Karpas-422 (cell line): ENCODE data around the gene IFT57. TPM values are rescaled to one million over a fixed set of nuclear protein-coding genes. Genes with fewer than 3 reads are reported as not detected.
"Not testable (repeated sequence)": the region's sequence is repeated elsewhere in the genome, so short reads cannot be mapped to it uniquely, and the experiment has no call there.

ENCODE experiments used
- DNase-seq: peaks from one replicate; pipeline ENCODE4 v3.0.0-alpha.2; 2015
- H2AFZ ChIP-seq: fragments of 200-600 bp; sonication (generic); 2 replicates; pipeline ENCODE4 v1.6.1; 2014; ENCODE audit warnings: antibody characterized with exemption, low read length, mixed read lengths
- H3K27ac ChIP-seq: fragments of 200-600 bp; sonication (generic); 2 replicates; pipeline ENCODE4 v1.5.1; 2014; ENCODE audit warnings: mild to moderate bottlenecking, low read length, moderate library complexity
- H3K27me3 ChIP-seq: fragments of 200-600 bp; sonication (generic); 2 replicates; pipeline ENCODE4 v1.6.1; 2014; ENCODE audit warnings: low read length, mixed read lengths
- H3K36me3 ChIP-seq: fragments of 200-600 bp; sonication (generic); 2 replicates; pipeline ENCODE4 v1.6.1; 2014; ENCODE audit warnings: low read length, mixed read lengths; ENCODE audit not compliant: insufficient read depth
- H3K4me1 ChIP-seq: fragments of 200-600 bp; sonication (generic); 2 replicates; pipeline ENCODE4 v1.6.1; 2014; ENCODE audit warnings: mild to moderate bottlenecking, low read length, mixed read lengths
- H3K4me2 ChIP-seq: fragments of 200-600 bp; sonication (generic); 2 replicates; pipeline ENCODE4 v1.6.1; 2014; ENCODE audit warnings: low read length, low read depth, mild to moderate bottlenecking; ENCODE audit not compliant: poor library complexity, severe bottlenecking
- H3K4me3 ChIP-seq: fragments of 200-600 bp; sonication (generic); 2 replicates; pipeline ENCODE4 v1.5.1; 2014; ENCODE audit warnings: mild to moderate bottlenecking, antibody characterized with exemption, low read length, mixed read lengths
- H3K79me2 ChIP-seq: fragments of 200-600 bp; sonication (generic); 2 replicates; pipeline ENCODE4 v1.6.1; 2014; ENCODE audit warnings: mild to moderate bottlenecking, low read length, mixed read lengths
- H3K9ac ChIP-seq: fragments of 200-600 bp; sonication (generic); 2 replicates; pipeline ENCODE4 v1.6.0; 2014; ENCODE audit warnings: low read length
- H3K9me2 ChIP-seq: fragments of 200-600 bp; sonication (generic), shearing (Covaris generic); replicated peaks from 2 replicates; pipeline ENCODE4 v1.6.0; 2014; ENCODE audit warnings: mild to moderate bottlenecking, low read length, moderate library complexity; ENCODE audit not compliant: insufficient read depth
- H3K9me3 ChIP-seq: fragments of 300-700, 200-600 bp; sonication (generic); 2 replicates; pipeline ENCODE4 v1.6.1; 2014; ENCODE audit warnings: low read length, mixed read lengths
- H4K20me1 ChIP-seq: fragments of 200-600 bp; sonication (generic); 2 replicates; pipeline ENCODE4 v1.6.1; 2014; ENCODE audit warnings: mild to moderate bottlenecking, antibody characterized with exemption, low read length, low read depth; ENCODE audit not compliant: insufficient read depth
- total RNA-seq: library from RNA; depleted of rRNA; stranded (reverse); fragments of >200 nt; shearing (Covaris generic); gene quantifications from 2 replicates; pipeline ENCODE4 v1.2.3, GENCODE V29; 2014; ENCODE audit warnings: low replicate concordance; rRNA removed

IFT57 gene, protein sequence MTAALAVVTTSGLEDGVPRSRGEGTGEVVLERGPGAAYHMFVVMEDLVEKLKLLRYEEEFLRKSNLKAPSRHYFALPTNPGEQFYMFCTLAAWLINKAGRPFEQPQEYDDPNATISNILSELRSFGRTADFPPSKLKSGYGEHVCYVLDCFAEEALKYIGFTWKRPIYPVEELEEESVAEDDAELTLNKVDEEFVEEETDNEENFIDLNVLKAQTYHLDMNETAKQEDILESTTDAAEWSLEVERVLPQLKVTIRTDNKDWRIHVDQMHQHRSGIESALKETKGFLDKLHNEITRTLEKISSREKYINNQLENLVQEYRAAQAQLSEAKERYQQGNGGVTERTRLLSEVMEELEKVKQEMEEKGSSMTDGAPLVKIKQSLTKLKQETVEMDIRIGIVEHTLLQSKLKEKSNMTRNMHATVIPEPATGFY
- 93.4 and 133 TPM in 2 replicates for total RNA-seq

DNA sequence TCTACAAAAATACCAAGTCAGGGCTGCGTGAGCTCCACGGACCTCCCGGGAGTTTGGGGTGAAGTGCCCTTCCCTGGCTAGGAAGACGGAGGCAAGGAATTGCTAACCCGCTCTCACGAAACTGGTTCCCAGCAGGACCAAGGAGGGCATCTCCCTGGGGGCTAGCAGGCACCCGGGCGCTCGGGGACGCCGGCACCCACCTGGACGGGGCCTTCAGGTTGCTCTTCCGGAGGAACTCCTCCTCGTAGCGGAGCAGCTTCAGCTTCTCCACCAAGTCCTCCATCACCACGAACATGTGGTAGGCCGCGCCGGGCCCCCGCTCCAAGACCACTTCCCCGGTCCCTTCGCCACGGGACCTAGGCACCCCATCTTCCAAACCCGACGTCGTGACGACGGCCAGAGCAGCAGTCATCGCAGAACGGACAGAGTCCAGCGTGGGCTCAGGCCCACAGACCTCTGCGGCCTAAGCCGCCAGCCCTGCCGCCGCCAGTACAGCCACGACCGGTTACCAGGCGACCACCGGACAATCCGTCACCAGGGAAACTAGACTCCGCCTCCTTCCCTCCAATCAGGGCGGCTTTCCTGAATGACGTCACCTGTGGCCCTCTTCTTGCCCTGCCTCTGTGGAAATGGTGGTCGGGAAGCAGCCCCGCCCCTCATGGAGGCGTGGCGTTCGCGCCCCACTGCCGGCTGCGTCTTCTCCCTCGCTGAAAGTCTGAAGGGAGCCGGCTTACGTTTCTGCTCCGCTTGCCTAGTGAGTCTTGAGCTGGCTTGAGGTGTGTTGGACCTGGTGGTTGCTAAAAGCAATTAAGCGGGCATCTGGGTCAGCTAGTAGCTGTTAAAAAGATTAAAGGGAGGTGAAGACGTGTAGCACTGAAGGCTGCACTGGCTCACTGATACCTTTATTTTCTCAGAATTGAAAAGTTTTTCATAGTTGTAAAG, at the start of gene IFT57:
Gene IFT57, minus strand, starts transcription at position 514 of the 942 bp plus-strand sequence. Its CDS starts 102 bp downstream, at position 412.
- peak within 1 kb of the TSS; percentile 89 for H3K4me3 ChIP-seq
- peak within 1 kb of the TSS; percentile 77 for H3K4me2 ChIP-seq
- H3K79me2 ChIP-seq: peaks cover 44% of the 10 kb centered on the region
- no peaks in the 10 kb centered on the region for H3K27me3 ChIP-seq
- peaks cover 53% of the 10 kb centered on the region for H3K4me1 ChIP-seq
- no peaks in the 10 kb centered on the region for H3K9me3 ChIP-seq
- H3K27ac ChIP-seq: peak within 1 kb of the TSS; percentile 84
- no peaks in the 10 kb centered on the region for H3K9me2 ChIP-seq
- peak; percentile 99 for DNase-seq
- peak within 1 kb of the TSS; percentile 71 for H2AFZ ChIP-seq
- H3K36me3 ChIP-seq: peaks cover 7% of the 10 kb centered on the region; the same call in 1 of the 2 replicates
- H3K9ac ChIP-seq: peak within 1 kb of the TSS; percentile 85
- H4K20me1 ChIP-seq: no peaks in the 10 kb centered on the region

DNA sequence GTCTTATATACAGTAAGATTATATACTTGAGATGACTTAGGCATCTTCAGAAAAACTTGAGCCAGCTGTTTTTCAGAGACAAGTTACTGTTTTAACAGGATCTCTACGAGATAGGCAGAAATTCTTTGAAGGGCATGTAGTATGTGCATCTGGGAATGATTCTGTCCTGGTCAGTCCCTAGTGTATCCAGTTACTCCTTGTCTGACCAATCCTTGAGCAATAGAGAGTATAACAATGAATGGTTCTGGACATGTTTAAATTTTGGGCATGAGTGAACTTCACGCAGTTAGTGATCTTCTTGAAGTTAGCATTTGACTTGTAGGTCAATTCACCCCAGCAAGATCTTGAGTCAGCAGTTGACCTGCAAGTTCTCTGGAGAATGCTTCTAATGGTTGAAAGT, 49.4 kb upstream of the IFT57 start:
- Histone ChIP-seq H2AFZ (no peak overlapping the region), H3K9ac (no peak overlapping the region), H3K4me3 (no peak overlapping the region), H3K4me2 (no peak overlapping the region), H3K9me2 (no peaks in the 10 kb centered on the region), H3K79me2 (no peaks in the 10 kb centered on the region), H3K4me1 (no peaks in the 10 kb centered on the region), H3K27ac (no peak overlapping the region), H3K27me3 (no peaks in the 10 kb centered on the region), H3K36me3 (no peaks in the 10 kb centered on the region), H4K20me1 (no peaks in the 10 kb centered on the region), H3K9me3 (no peaks in the 10 kb centered on the region)
- no peak for DNase-seq

DNA sequence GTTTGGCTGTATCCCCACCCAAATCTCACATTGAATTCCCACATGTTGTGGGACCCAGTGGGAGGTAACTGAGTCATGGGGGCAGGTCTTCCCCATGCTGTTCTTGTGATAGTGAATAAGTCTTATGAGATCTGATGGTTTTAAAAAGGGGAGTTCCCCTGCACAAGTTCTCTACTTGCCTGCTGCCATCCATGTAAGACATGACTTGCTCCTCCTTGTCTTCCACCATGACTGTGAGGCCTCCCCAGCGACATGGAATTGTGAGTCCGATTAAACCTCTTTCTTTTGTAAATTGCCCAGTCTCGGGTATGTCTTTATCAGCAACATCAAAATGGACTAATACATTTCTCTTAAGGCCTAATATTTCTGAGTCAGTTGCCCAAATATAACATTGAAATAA, 46.0 kb upstream of the IFT57 start:
- not testable (repeated sequence) for H3K4me2 ChIP-seq, H2AFZ ChIP-seq, H3K9ac ChIP-seq, H4K20me1 ChIP-seq, H3K27ac ChIP-seq, H3K27me3 ChIP-seq, DNase-seq, H3K4me1 ChIP-seq, H3K9me2 ChIP-seq, H3K4me3 ChIP-seq, H3K36me3 ChIP-seq, H3K79me2 ChIP-seq, H3K9me3 ChIP-seq

DNA sequence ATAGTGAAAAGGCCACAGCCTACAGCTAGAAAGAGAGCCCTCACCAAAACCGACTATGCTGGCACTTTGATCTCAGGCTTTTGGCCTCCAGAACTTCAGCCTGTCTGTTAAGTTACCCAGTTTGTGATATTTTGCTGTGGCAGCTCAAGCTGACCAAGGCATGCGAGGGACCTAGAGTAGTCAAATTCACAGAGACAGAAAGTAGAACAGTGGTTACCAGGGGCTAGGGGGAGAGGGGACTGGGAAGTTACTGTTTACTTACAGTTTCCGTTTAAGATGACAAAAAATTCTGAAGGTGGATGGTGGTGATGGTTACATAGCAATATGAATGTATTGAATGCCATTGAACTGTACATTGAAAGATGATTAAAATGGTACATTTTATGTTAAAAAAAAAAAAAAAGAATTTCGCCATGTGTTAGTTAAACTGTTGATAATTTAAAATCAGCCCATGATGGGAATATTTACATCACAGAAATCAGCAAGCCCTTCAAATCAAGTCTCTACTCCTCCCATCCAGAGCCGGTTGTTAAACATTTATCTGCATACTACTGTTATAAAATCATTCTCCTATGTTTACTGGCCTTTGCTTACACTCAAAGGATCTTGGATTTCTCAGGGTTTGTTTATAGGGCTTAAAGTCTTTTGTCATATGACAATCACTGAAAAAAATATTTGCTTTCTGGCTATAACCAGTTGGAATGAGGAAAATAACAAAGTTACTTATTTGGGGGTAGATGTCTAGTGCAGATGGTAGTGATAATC, 42.5 kb upstream of the IFT57 start:
- H3K36me3 ChIP-seq, H3K4me2 ChIP-seq, H3K4me1 ChIP-seq, H3K4me3 ChIP-seq, H2AFZ ChIP-seq, H3K79me2 ChIP-seq, H3K27ac ChIP-seq, H3K9me3 ChIP-seq, H3K9me2 ChIP-seq, DNase-seq, H3K9ac ChIP-seq, H4K20me1 ChIP-seq, H3K27me3 ChIP-seq: not testable (repeated sequence)

DNA sequence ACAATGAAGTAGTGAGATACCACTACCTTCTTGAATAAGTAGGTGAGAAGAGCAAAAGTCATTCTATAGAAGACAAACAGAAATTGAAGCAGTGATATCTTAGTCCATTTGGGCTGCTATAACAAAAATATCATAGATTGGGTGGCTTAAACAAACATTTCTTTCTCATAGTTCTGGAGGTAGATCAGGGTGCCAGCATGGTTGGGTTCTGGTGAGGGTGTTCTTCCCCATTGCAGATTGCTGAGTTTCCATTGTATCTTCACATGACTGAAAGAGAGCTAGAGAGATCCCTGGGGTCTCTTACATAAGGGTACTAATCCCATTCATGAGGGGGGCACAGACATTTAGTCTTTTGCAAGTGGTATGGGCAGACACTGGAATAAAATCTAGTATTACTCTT, 32.9 kb upstream of the IFT57 start:
- Histone ChIP-seq H3K36me3 (no peaks in the 10 kb centered on the region), H3K9me3 (no peaks in the 10 kb centered on the region)

DNA sequence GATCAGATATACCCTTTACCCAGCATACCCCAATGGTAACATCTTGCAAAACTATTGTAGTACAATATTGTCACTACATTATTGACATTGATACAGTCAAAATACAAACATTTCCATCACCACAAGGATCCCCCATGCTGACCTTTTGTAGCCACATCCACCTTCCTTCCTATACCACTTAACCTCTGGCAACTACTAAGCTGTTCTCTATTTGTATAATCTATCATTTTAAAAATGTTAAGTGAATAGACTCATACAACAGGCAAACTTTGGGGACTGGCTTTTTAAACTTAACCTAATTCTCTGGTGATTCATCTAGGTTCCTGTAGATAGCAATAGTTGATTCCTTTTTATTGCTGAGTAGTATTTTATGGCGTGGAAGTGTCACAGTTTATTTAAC, 29.6 kb upstream of the IFT57 start:
- Histone ChIP-seq H3K79me2 (no peaks in the 10 kb centered on the region), H3K4me1 (no peaks in the 10 kb centered on the region), H2AFZ (no peak overlapping the region), H3K27ac (no peak overlapping the region), H3K9me3 (no peaks in the 10 kb centered on the region), H4K20me1 (no peaks in the 10 kb centered on the region), H3K9me2 (no peaks in the 10 kb centered on the region), H3K36me3 (no peaks in the 10 kb centered on the region), H3K9ac (no peak overlapping the region), H3K27me3 (no peaks in the 10 kb centered on the region), H3K4me2 (no peak overlapping the region), H3K4me3 (no peak overlapping the region)
- no peak for DNase-seq

More for the DNA sequence above, 32.9 kb upstream of the IFT57 start:
- no peaks in the 10 kb centered on the region for H3K4me1 ChIP-seq
- no peak overlapping the region for H3K4me3 ChIP-seq
- H3K9ac ChIP-seq: no peak overlapping the region
- H4K20me1 ChIP-seq: no peaks in the 10 kb centered on the region
- no peak for DNase-seq
- no peak overlapping the region for H2AFZ ChIP-seq
- no peaks in the 10 kb centered on the region for H3K9me2 ChIP-seq
- no peak overlapping the region for H3K4me2 ChIP-seq
- H3K79me2 ChIP-seq: no peaks in the 10 kb centered on the region
- no peaks in the 10 kb centered on the region for H3K27me3 ChIP-seq
- H3K27ac ChIP-seq: no peak overlapping the region

DNA sequence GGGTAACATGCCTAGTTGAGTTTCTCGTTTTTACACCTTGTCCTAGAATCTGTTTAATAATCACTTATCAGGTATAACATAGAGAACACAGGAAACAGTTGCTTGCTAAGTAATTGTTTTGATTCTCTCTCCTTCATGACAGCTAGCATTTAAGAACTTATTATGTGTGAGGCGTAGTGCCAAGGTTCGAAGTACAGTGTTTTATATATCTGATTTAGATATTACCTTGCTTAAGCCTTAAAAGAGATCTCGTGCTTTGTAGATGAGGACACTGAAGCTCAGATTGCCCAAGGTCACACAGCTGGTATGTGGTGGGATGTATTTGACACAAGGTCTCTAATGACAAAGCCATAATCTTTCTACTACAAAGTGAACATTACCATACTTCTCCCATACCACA, 29.0 kb upstream of the IFT57 start:
- Histone ChIP-seq H3K27me3 (no peaks in the 10 kb centered on the region), H3K4me2 (no peak overlapping the region), H3K9me2 (no peaks in the 10 kb centered on the region), H3K79me2 (no peaks in the 10 kb centered on the region), H3K27ac (no peak overlapping the region), H3K36me3 (no peaks in the 10 kb centered on the region), H3K4me3 (no peak overlapping the region), H2AFZ (no peak overlapping the region), H3K9ac (no peak overlapping the region), H3K4me1 (no peaks in the 10 kb centered on the region), H3K9me3 (no peaks in the 10 kb centered on the region), H4K20me1 (no peaks in the 10 kb centered on the region)
- DNase-seq: no peak
